HCT116 (cell line): ENCODE measurements around the gene CYP46A1. TPM values are rescaled to one million over a fixed set of nuclear protein-coding genes. Genes with fewer than 3 reads are reported as not detected.

ENCODE experiments used
- ATAC-seq: fragments of 200-7000 bp; cut with Tn5 transposase; 2 replicates; pipeline ENCODE4 v1.9.1; 2020; ENCODE audit warnings: mild to moderate bottlenecking, moderate library complexity
- BruUV-seq: library from RNA; stranded (reverse); fragments of 400-500 nt; replicated peaks from 2 replicates; lab custom pipeline; 2021; lab: Mats Ljungman, UMichigan
- CTCF ChIA-PET: fragments of 300-600 bp; sonication (Branson Sonifier 250); formaldehyde crosslinking; loops from one replicate; lab custom pipeline; 2021; ENCODE audit warnings: antibody characterized with exemption; lab: Charles Lee
- POLR2A ChIA-PET: fragments of 300-600, 350-600 bp; sonication (Branson Sonifier 250); formaldehyde crosslinking; loops from one replicate; lab custom pipeline; 2021; ENCODE audit warnings: antibody characterized with exemption; lab: Charles Lee
- RAD21 ChIA-PET, 2 experiments: fragments of 300-600 bp; sonication (Branson Sonifier 250); formaldehyde crosslinking; loops; one replicate each; lab custom pipeline; 2023; ENCODE audit warnings: low total read pairs in 2 of 2; ENCODE audit not compliant: uncharacterized antibody in 2 of 2, unreplicated experiment in 2 of 2, low non-redundant PET in 1 of 2; lab: Charles Lee
- DNase-seq: peaks from one replicate; pipeline ENCODE4 v3.0.0-alpha.2; 2010; ENCODE audit warnings: low read depth, low spot score
- H2AFZ ChIP-seq: fragments of 200-600 bp; shearing (Covaris generic), sonication (generic); 2 replicates; pipeline ENCODE4 v1.6.1; 2017; ENCODE audit warnings: low read depth, mixed run types, mixed read lengths, antibody characterized with exemption, low read length; ENCODE audit not compliant: poor library complexity, severe bottlenecking
- H3K27ac ChIP-seq: 2 replicates; pipeline ENCODE4 v1.5.1; 2012; ENCODE audit warnings: low read depth, low read length
- H3K27me3 ChIP-seq: fragments of 200-600 bp; sonication (generic); 2 replicates; pipeline ENCODE4 v1.6.1; 2016; ENCODE audit warnings: mixed run types, low read length, mixed read lengths; ENCODE audit not compliant: insufficient read depth
- H3K36me3 ChIP-seq, 2 experiments: fragments of 200-500 bp in 1 of 2; fragments of 200-600 bp in 1 of 2; sonication (Bioruptor generic) in 1 of 2; sonication (generic) in 1 of 2; 2 replicates each; pipeline versions ENCODE4 v1.5.1 to v1.6.1; 2014 to 2016; ENCODE audit warnings: low read length in 2 of 2, inconsistent platforms in 1 of 2, mixed read lengths in 1 of 2, mixed run types in 1 of 2; ENCODE audit not compliant: insufficient read depth in 2 of 2, control insufficient read depth in 1 of 2
- H3K4me1 ChIP-seq, 2 experiments: fragments of 200-600 bp in 1 of 2; sonication (generic) in 1 of 2; 2 replicates each; pipeline versions ENCODE4 v1.5.1 to v1.6.1; 2012 to 2017; ENCODE audit warnings: low read length in 2 of 2, inconsistent platforms in 1 of 2, mild to moderate bottlenecking in 1 of 2, mixed read lengths in 1 of 2, mixed run types in 1 of 2, moderate library complexity in 1 of 2; ENCODE audit not compliant: insufficient read depth in 2 of 2, control insufficient read depth in 1 of 2
- H3K4me2 ChIP-seq: fragments of 200-600 bp; sonication (generic); 2 replicates; pipeline ENCODE4 v1.6.1; 2017; ENCODE audit warnings: mixed run types, low read length, mixed read lengths
- H3K4me3 ChIP-seq, 2 experiments: fragments of 200-600 bp in 1 of 2; sonication (generic) in 1 of 2; replicated peaks in 1 of 2; 2 replicates each; pipeline ENCODE4 v1.5.1; 2011 to 2016; ENCODE audit warnings: low read length in 2 of 2, control low read depth in 1 of 2, low read depth in 1 of 2, mild to moderate bottlenecking in 1 of 2, mixed read lengths in 1 of 2, mixed run types in 1 of 2
- H3K79me2 ChIP-seq: fragments of 200-600 bp; sonication (generic); 2 replicates; pipeline ENCODE4 v1.6.1; 2017; ENCODE audit warnings: mild to moderate bottlenecking, mixed run types, low read length, moderate library complexity, mixed read lengths; ENCODE audit not compliant: insufficient read depth
- H3K9ac ChIP-seq: fragments of 200-600 bp; sonication (generic); 2 replicates; pipeline ENCODE4 v1.6.1; 2016; ENCODE audit warnings: low read length, mixed read lengths
- H3K9me2 ChIP-seq: fragments of 200-600 bp; sonication (generic), shearing (Covaris generic); 2 replicates; pipeline ENCODE4 v1.6.1; 2017; ENCODE audit warnings: mixed run types, mild to moderate bottlenecking, moderate library complexity; ENCODE audit not compliant: insufficient read depth
- H3K9me3 ChIP-seq, 2 experiments: fragments of 200-500 bp in 1 of 2; fragments of 200-600 bp in 1 of 2; sonication (Bioruptor generic) in 1 of 2; sonication (generic) in 1 of 2; 2 replicates each; pipeline ENCODE4 v1.6.1; 2014 to 2017; ENCODE audit warnings: low read length in 2 of 2, mixed read lengths in 2 of 2, inconsistent platforms in 1 of 2, low read depth in 1 of 2, mild to moderate bottlenecking in 1 of 2, mixed run types in 1 of 2, moderate library complexity in 1 of 2; ENCODE audit not compliant: control insufficient read depth in 1 of 2, insufficient read depth in 1 of 2
- H4K20me1 ChIP-seq: fragments of 200-600 bp; sonication (generic), shearing (Covaris generic); 2 replicates; pipeline ENCODE4 v1.6.1; 2017; ENCODE audit warnings: mixed run types, mild to moderate bottlenecking, moderate library complexity; ENCODE audit not compliant: insufficient read depth
- ATF3 ChIP-seq: IDR thresholded peaks from 2 replicates; pipeline ENCODE4 v1.6.1; 2012
- CEBPB ChIP-seq: IDR thresholded peaks from 2 replicates; pipeline ENCODE4 v1.6.1; 2012; ENCODE audit warnings: low read depth
- CTCF ChIP-seq, 3 experiments: fragments of 200-600 bp in 1 of 3; sonication (generic) in 1 of 3; IDR thresholded peaks in 2 of 3; conservative IDR thresholded peaks in 1 of 3; 2 replicates each; pipeline ENCODE4 v1.5.1; 2012 to 2017; ENCODE audit warnings: low read depth in 2 of 3, low read length in 2 of 3, antibody characterized with exemption in 1 of 3, borderline replicate concordance in 1 of 3, control low read depth in 1 of 3, mild to moderate bottlenecking in 1 of 3, mixed read lengths in 1 of 3, mixed run types in 1 of 3, moderate library complexity in 1 of 3; ENCODE audit not compliant: insufficient read depth in 1 of 3
- ELF1 ChIP-seq: IDR thresholded peaks from 2 replicates; pipeline ENCODE4 v1.6.1; 2012; ENCODE audit warnings: low read depth, borderline replicate concordance
- EZH2 ChIP-seq: fragments of 200-600 bp; sonication (generic); IDR thresholded peaks from 2 replicates; pipeline ENCODE4 v1.6.1; 2017; ENCODE audit warnings: antibody characterized with exemption, mixed run types
- JUND ChIP-seq: IDR thresholded peaks from 2 replicates; pipeline ENCODE4 v1.6.1; 2012
- MAX ChIP-seq: IDR thresholded peaks from 2 replicates; pipeline ENCODE4 v1.6.1; 2012
- POLR2AphosphoS5 ChIP-seq: IDR thresholded peaks from 2 replicates; pipeline ENCODE4 v1.6.1; 2011; ENCODE audit warnings: mild to moderate bottlenecking, low read depth, low read length, moderate library complexity
- SIN3A ChIP-seq: IDR thresholded peaks from 2 replicates; pipeline ENCODE4 v1.6.1; 2012; ENCODE audit warnings: low read depth
- TCF7L2 ChIP-seq: IDR thresholded peaks from 2 replicates; pipeline ENCODE4 v1.7.0; 2011; ENCODE audit warnings: borderline replicate concordance, inconsistent platforms; ENCODE audit not compliant: insufficient read depth, insufficient read length; ENCODE audit errors: extremely low read depth
- ZBTB33 ChIP-seq: IDR thresholded peaks from 2 replicates; pipeline ENCODE4 v1.6.1; 2011; ENCODE audit warnings: mild to moderate bottlenecking, low read length, moderate library complexity; ENCODE audit not compliant: insufficient replicate concordance; ENCODE audit errors: extremely low read depth
- ZFX ChIP-seq: fragments of 450-650 bp; IDR thresholded peaks from 2 replicates; pipeline ENCODE4 v1.6.1; 2017
- intact Hi-C: fragments of 100-400 bp; cut with micrococcal nuclease; formaldehyde crosslinking; loops from 2 replicates; pipeline ENCODE4 v1.10.0; 2022
- total RNA-seq: library from RNA; stranded (reverse); gene quantifications from one replicate; pipeline ENCODE4 v1.2.1, GENCODE V29; 2021; ENCODE audit not compliant: unreplicated experiment

CYP46A1 gene
- total RNA-seq, 1 experiment from 2014 or later = 0.76 TPM

DNA sequence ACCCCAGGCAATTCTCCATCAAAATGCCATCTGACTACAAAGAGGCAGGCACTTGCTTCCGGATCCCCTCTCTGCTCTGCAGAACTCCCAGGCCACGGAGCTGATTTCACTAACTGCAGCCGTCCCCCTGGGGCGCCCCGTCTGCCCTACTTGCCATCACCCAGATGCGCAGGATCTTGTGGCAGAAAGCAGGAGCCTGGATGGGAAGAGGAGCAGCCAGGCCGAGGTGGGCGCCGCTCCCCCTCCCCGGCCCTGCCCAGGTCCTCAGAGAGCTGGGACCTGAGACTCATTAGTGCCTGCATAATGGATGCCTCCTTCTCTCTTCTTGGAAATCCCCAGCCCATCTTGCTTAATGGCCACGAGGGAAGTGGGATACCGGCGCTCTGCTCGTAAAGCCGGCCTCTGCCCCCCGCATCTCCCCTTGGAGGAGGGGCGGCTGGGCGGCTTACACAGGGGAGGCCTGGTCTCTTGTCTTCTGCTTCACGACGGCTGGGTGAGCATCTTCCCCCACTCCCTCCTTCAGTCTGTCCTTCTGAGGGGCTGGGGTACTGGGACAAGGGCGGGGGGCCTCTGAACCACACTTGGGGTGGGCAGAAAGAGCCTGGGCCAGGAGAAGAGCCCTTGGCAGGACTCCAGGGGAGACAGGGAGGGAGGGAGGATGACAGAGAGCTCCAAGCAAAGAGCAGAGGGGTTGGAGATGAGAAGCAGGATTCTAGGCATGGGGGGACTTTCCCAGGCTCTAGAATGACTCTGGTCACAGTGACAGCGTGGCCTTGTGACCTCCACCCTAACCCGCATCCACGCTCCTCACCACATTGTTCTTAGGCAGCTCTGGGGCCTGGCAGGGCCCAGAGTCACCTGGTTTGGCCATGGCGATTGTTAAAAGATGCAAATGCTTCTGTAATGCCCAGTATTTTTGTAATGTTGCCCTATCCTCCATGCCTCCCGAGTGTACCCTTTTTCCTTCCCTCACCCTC is 89.7 kb downstream of the CYP46A1 start:
- RAD21 ChIA-PET = no interaction called here
- no peaks in the 10 kb centered on the region for H4K20me1 ChIP-seq
- H3K79me2 ChIP-seq = no peaks in the 10 kb centered on the region
- intact Hi-C loops = no loop called here
- H3K4me1 ChIP-seq = 0 out of 4 replicates have a peak, but pooled peaks cover 0 to 2% of the 10 kb centered on the region in 2 experiments
- no peak for ATAC-seq
- H3K36me3 ChIP-seq = no peaks in the 10 kb centered on the region
- no peak for DNase-seq
- H3K4me3 ChIP-seq = no peak overlapping the region
- no peak overlapping the region for H3K4me2 ChIP-seq
- POLR2A ChIA-PET = no interaction called here
- no peaks in the 10 kb centered on the region for H3K9me3 ChIP-seq
- TF ChIP-seq CEBPB (no peak), SIN3A (no peak), CTCF (IDR thresholded peaks at IDR 0.05 in 2 of 3, conservative IDR thresholded peaks at IDR 0.05 in 1 of 3; ENCODE audit: borderline replicate concordance in 1 of 3, insufficient read depth in 1 of 3, low read depth in 2 of 3, low read length in 2 of 3) (no peak), ATF3 (no peak), ZFX (no peak), ELF1 (no peak), JUND (no peak), TCF7L2 (no peak), EZH2 (no peak), POLR2AphosphoS5 (no peak), MAX (no peak), ZBTB33 (no peak)
- H3K27ac ChIP-seq = no peak overlapping the region
- no peak overlapping the region for H3K9ac ChIP-seq
- no peak overlapping the region for H2AFZ ChIP-seq
- no peaks in the 10 kb centered on the region for H3K9me2 ChIP-seq
- CTCF ChIA-PET = no interaction called here
- H3K27me3 ChIP-seq = no peaks in the 10 kb centered on the region
- no TSS peak for BruUV-seq
